ENCODE data around the gene LMF1.
"Not testable (repeated sequence)": the region's sequence is repeated elsewhere in the genome, so short reads cannot be mapped to it uniquely, and the experiment has no call there.

Gene LMF1

GRCh38 chr16:883781-884180, 87.0 kb downstream of the LMF1 start:
- in situ Hi-C loops (cut with MboI; ENCODE audit: low sequenced_read_pairs), result no loop called here
- DNase-seq (ENCODE audit: low spot score in 2 of 2), result no peak
- no peaks in the 10 kb centered on the region for H3K27me3 ChIP-seq (ENCODE audit: low read depth)
- H3K9me3 ChIP-seq, result no peaks in the 10 kb centered on the region
- no peaks in the 10 kb centered on the region for H3K36me3 ChIP-seq (replicated peaks)
- no peaks in the 10 kb centered on the region for H3K4me1 ChIP-seq
- H3K4me3 ChIP-seq, result no peak overlapping the region

DNA sequence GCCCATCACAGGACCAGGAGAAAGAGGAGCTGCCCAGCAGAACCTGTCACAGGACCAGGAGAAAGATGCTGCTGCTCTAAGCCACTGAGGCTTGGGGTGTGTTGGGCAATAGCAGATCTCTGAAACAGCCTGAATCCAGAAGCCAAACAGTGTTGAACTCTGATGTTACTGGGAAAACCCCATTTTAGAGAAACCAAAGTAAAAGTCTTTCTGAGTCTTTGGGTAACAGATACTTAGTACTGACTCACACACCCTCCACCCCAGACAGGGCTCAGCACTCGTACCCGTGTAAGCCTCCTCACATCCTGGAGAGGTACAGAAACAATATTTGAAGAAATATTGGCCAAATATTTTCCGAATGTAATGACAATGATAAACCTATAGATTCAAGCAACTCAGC, 87.4 kb downstream of the LMF1 start:
- no peaks in the 10 kb centered on the region for H3K9me3 ChIP-seq
- H3K4me3 ChIP-seq, result no peak overlapping the region
- H3K4me1 ChIP-seq, result no peaks in the 10 kb centered on the region
- H3K27me3 ChIP-seq (ENCODE audit: low read depth), result no peaks in the 10 kb centered on the region
- no peaks in the 10 kb centered on the region for H3K36me3 ChIP-seq (replicated peaks)
- in situ Hi-C loops (cut with MboI; ENCODE audit: low sequenced_read_pairs), result no loop called here
- no peak for DNase-seq (ENCODE audit: low spot score in 2 of 2)

DNA sequence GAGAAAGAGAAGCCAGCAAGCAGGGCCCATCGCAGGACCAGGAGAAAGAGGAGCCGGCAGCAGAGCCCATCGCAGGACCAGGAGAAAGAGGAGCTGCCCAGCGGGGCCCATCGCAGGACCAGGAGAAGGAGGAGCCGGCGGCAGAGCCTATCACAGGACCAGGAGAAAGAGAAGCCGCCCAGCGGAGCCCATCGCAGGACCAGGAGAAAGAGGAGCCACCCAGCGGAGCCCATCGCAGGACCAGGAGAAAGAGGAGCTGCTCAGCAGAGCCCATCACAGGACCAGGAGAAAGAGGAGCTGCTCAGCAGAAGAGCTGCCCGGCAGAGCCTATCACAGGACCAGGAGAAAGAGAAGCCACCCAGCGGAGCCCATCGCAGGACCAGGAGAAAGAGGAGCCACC, 88.1 kb downstream of the LMF1 start:
- in situ Hi-C loops (cut with MboI; ENCODE audit: low sequenced_read_pairs); DNase-seq (ENCODE audit: low spot score in 2 of 2); H3K27me3 ChIP-seq (ENCODE audit: low read depth); H3K4me1 ChIP-seq; H3K4me3 ChIP-seq; H3K9me3 ChIP-seq; H3K36me3 ChIP-seq (replicated peaks): not testable (repeated sequence)

DNA sequence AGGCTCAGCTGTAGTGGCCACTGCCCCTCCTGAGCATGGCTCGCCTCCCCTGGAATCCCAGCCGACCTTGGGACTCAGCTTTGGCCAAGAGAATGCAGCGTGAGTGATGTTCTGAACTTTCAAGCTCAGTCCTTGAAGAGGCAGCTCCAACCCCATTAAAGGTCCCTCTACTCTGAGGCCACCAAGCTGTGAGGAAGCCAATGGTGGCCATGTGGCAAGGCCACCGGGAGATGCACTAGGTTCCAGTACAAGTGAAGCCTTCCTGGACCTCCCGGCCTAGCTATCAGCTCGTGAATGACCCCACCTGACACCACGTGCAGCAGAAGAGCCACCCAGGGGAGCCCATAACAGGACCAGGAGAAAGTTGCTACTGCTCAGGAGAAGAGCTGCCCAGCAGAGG, 88.5 kb downstream of the LMF1 start:
- in situ Hi-C loops (cut with MboI; ENCODE audit: low sequenced_read_pairs), result no loop called here
- no peaks in the 10 kb centered on the region for H3K4me1 ChIP-seq
- DNase-seq (ENCODE audit: low spot score in 2 of 2), result no peak
- no peaks in the 10 kb centered on the region for H3K36me3 ChIP-seq (replicated peaks)
- H3K27me3 ChIP-seq (ENCODE audit: low read depth), result no peaks in the 10 kb centered on the region
- H3K9me3 ChIP-seq, result no peaks in the 10 kb centered on the region
- H3K4me3 ChIP-seq, result no peak overlapping the region

DNA sequence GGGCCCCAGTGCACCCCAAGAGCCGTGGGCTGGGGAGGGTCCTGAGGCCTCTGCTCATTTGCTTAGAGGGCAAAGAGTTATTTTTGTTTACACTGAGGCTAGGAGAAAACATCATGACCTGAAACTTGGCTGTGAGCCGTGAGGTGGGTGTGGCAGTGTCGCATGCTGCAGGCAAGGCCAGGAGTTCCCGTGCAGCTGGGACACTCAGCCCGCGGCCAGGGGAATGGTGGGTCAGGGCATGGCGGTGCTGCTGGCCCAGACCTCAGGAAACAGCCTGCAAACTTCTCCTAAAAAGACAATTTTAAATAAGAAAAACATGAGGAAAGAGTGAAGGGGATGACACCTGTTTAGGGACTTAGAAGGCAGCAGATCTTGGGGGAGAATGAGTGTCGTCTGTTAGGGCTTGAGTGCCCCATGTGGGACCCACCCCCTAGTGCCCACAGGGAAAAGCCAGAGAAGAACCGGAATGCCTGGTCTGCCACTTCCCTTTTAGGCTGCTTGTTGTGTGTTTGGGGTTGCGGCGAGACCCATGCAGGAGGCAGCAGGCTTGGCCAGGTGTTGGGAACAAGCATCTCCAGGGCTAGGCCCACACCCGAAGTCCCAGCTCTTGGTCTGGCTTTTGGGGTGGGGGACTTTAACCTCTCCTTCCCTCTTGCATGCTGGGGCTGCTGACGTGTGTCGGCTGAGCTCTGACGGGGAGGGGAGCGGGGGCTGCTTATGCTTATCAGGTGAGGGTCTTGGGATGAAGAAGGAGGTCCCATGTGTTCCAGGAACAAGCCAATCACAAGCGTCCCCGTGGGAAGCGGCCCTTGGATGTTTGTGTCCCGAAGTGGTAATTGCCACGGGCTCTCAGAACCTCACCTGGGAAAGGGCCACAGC, 89.3 kb downstream of the LMF1 start:
- DNase-seq (ENCODE audit: low spot score in 2 of 2), result no peak
- no peaks in the 10 kb centered on the region for H3K27me3 ChIP-seq (ENCODE audit: low read depth)
- H3K4me3 ChIP-seq, result no peak overlapping the region
- no peaks in the 10 kb centered on the region for H3K9me3 ChIP-seq
- H3K36me3 ChIP-seq (replicated peaks), result no peaks in the 10 kb centered on the region
- H3K4me1 ChIP-seq, result no peaks in the 10 kb centered on the region
- in situ Hi-C loops (cut with MboI; ENCODE audit: low sequenced_read_pairs), result no loop called here

DNA sequence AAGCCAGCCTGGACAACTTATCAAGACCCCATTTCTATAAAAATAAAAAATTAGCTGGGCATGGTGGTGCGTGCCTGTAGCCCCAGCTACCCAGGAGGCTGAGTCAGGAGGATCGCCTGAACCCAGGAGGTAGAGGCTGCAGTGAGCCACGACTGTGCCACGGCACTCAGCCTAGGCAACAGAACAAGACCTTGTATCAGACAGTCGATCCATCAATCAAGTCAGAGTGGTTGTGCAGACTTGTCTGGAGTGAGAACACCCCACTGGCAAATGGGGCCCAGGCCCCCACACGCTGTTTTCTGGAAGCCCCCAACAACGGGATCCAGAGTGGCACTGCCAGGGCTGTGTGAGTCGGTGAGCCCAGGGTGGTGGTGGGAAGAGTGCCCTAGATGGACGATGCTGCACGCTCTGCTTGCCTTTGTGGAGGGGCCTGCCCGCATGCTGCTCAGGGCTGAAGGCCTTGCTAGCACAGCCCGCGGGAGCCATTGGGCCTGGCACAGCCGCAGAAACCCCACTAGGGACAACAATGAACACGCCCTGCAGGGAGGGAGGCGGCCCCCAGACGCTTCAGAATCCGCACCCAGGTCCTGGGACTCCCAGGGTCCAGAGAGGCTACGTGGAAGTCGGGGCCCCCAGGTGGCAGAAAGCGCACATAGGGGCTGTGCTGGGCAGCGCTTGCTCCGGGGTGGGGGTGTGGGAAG, 90.2 kb downstream of the LMF1 start:
- in situ Hi-C loops (cut with MboI; ENCODE audit: low sequenced_read_pairs), result no loop called here
- no peak for DNase-seq (ENCODE audit: low spot score in 2 of 2)
- Histone ChIP-seq H3K4me1 (no peaks in the 10 kb centered on the region), H3K36me3 (replicated peaks) (no peaks in the 10 kb centered on the region), H3K4me3 (no peak overlapping the region), H3K9me3 (no peaks in the 10 kb centered on the region), H3K27me3 (ENCODE audit: low read depth) (no peaks in the 10 kb centered on the region)

DNA sequence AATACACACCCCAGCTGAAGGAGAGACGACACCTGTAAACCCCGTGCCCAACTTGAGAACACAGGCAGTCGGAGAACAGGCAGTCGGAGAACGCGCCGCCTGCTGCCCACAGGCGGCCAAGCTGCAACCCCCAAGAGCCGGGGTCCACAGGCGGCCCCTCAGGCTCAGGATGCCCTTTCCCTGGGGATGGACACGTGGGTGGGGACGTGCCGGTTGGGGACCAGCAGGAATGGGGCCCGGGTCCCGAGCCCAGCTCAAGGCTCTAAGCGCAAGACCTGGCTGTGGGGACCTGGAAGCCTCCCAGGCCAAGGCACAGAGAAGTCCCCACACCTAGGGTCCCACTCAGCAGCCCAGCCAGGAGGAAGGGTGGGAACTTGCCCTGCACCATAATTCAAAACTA, 90.8 kb downstream of the LMF1 start:
- Histone ChIP-seq H3K4me3 (no peak overlapping the region), H3K27me3 (ENCODE audit: low read depth) (no peaks in the 10 kb centered on the region), H3K9me3 (no peaks in the 10 kb centered on the region), H3K4me1 (no peaks in the 10 kb centered on the region), H3K36me3 (replicated peaks) (no peaks in the 10 kb centered on the region)
- no peak for DNase-seq (ENCODE audit: low spot score in 2 of 2)
- in situ Hi-C loops (cut with MboI; ENCODE audit: low sequenced_read_pairs), result no loop called here

GRCh38 chr16:879461-879861, 91.3 kb downstream of the LMF1 start:
- DNase-seq (ENCODE audit: low spot score in 2 of 2), result no peak
- no peak overlapping the region for H3K4me3 ChIP-seq
- H3K9me3 ChIP-seq, result no peaks in the 10 kb centered on the region
- in situ Hi-C loops (cut with MboI; ENCODE audit: low sequenced_read_pairs), result no loop called here
- H3K27me3 ChIP-seq (ENCODE audit: low read depth), result no peaks in the 10 kb centered on the region
- H3K36me3 ChIP-seq (replicated peaks), result no peaks in the 10 kb centered on the region
- H3K4me1 ChIP-seq, result no peaks in the 10 kb centered on the region

GRCh38 chr16:878886-879285, 91.9 kb downstream of the LMF1 start:
- H3K27me3 ChIP-seq (ENCODE audit: low read depth), result no peaks in the 10 kb centered on the region
- H3K4me1 ChIP-seq, result no peaks in the 10 kb centered on the region
- no peaks in the 10 kb centered on the region for H3K36me3 ChIP-seq (replicated peaks)
- in situ Hi-C loops (cut with MboI; ENCODE audit: low sequenced_read_pairs), result no loop called here
- no peak for DNase-seq (ENCODE audit: low spot score in 2 of 2)
- H3K4me3 ChIP-seq, result no peak overlapping the region
- no peaks in the 10 kb centered on the region for H3K9me3 ChIP-seq

DNA sequence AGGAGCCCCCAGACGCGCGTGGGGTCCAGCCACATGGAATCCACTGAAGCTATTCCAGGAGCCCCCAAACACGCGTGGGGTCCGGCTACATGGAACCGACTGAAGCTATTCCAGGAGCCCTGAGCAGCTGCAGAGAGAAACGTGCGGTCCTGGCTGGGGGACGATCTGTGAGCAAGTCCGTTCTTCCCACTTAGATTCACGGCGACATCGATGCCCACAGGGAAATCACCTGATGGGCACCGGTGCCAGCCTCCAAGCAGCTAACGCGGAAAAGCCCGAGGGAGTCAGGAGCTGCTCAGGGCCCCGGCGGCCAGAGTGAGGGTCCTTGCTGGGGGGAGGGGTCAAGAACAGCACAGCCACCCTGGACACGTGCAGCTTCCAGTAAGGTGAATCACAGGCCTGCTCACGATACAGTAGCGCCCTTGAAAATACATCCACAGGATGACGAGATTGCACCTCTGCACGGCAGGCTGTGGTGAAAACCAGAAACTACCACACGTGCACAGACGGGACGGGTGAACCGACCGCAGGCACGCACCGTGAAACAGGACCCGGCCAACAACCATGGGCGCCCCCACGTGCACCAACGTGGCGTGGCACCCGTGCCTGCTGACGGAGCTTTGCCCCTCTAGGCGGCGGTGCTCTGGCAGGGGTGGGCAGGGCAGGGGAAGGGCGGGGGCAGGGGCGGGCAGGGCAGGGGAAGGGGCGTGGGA, 92.6 kb downstream of the LMF1 start:
- no peak for DNase-seq (ENCODE audit: low spot score in 2 of 2)
- Histone ChIP-seq H3K4me3 (no peak overlapping the region), H3K27me3 (ENCODE audit: low read depth) (no peaks in the 10 kb centered on the region), H3K9me3 (no peaks in the 10 kb centered on the region), H3K36me3 (replicated peaks) (no peaks in the 10 kb centered on the region), H3K4me1 (no peaks in the 10 kb centered on the region)
- in situ Hi-C loops (cut with MboI; ENCODE audit: low sequenced_read_pairs), result no loop called here

DNA sequence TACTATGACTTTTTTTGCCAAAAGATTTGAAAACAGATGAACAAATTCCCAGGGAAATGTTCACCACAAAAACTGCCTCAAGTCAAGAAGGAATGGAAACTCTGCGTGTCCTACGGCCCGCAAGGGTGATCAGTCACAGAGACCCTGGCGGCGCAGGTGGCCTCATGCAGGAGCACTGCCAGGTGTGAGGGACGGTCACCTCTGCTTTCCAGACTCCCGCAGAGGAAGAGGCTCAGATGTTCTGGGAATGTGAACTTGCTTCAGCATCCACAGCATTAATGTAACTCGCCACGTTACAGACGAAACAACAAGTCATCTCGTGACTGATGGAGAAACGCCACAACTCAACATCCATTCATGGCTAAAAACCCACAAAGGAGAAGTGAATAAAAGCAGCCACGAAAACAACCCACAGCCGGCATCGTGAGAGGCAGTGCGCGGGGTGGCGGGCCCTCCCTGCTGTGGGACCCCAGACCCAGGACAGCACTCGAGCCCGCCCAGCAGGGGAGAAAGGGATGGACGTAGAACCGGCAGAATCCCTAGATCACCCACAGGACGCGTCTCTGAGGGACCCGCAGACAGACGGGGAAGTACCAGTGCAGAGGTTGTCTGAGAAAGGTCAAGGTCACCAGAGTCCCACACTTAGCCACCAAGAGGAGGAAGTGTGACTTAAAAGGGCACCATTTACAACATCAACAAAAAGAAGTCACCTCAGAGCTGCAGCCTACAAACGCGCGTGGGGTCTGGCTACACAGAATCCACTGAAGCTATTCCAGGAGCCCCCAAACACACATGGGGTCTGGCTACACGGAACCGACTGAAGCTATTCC, 93.3 kb downstream of the LMF1 start:
- in situ Hi-C loops (cut with MboI; ENCODE audit: low sequenced_read_pairs), result no loop called here
- H3K36me3 ChIP-seq (replicated peaks), result no peaks in the 10 kb centered on the region
- no peak overlapping the region for H3K4me3 ChIP-seq
- no peaks in the 10 kb centered on the region for H3K27me3 ChIP-seq (ENCODE audit: low read depth)
- no peaks in the 10 kb centered on the region for H3K9me3 ChIP-seq
- DNase-seq (ENCODE audit: low spot score in 2 of 2), result no peak
- no peaks in the 10 kb centered on the region for H3K4me1 ChIP-seq

GRCh38 chr16:876523-877241, 94.1 kb downstream of the LMF1 start:
- in situ Hi-C loops (cut with MboI; ENCODE audit: low sequenced_read_pairs), result no loop called here
- Histone ChIP-seq H3K27me3 (ENCODE audit: low read depth) (no peaks in the 10 kb centered on the region), H3K36me3 (replicated peaks) (no peaks in the 10 kb centered on the region), H3K4me3 (no peak overlapping the region), H3K4me1 (no peaks in the 10 kb centered on the region), H3K9me3 (no peaks in the 10 kb centered on the region)
- DNase-seq (ENCODE audit: low spot score in 2 of 2), result no peak

DNA sequence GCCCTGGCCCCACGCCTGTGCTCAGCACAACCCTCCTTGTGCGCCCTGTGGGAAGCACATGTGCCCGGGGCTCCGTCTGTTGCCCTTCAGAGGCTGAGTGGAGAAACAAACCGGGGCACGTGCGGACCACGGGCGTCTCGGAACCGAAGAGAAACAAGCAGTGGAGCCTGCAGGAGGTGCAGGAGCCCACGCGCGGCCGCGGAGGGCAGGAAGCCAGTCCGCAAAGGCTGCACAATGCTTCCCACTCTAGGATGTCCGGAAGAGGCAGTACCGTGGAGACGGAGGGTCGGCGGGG, 94.8 kb downstream of the LMF1 start:
- Histone ChIP-seq H3K4me3 (no peak overlapping the region), H3K4me1 (no peaks in the 10 kb centered on the region), H3K36me3 (replicated peaks) (no peaks in the 10 kb centered on the region), H3K27me3 (ENCODE audit: low read depth) (no peaks in the 10 kb centered on the region), H3K9me3 (no peaks in the 10 kb centered on the region)
- in situ Hi-C loops (cut with MboI; ENCODE audit: low sequenced_read_pairs), result no loop called here
- DNase-seq (ENCODE audit: low spot score in 2 of 2), result no peak

Data from HAP-1 (cell line).